ELF-1 (cell line): ENCODE measurements around the gene CTRB1.

ENCODE experiments used
- DNase-seq: peaks from one replicate; pipeline ENCODE4 v3.0.0-alpha.2; 2016; ENCODE audit warnings: low read depth, low spot score

The CTRB1 gene

DNA sequence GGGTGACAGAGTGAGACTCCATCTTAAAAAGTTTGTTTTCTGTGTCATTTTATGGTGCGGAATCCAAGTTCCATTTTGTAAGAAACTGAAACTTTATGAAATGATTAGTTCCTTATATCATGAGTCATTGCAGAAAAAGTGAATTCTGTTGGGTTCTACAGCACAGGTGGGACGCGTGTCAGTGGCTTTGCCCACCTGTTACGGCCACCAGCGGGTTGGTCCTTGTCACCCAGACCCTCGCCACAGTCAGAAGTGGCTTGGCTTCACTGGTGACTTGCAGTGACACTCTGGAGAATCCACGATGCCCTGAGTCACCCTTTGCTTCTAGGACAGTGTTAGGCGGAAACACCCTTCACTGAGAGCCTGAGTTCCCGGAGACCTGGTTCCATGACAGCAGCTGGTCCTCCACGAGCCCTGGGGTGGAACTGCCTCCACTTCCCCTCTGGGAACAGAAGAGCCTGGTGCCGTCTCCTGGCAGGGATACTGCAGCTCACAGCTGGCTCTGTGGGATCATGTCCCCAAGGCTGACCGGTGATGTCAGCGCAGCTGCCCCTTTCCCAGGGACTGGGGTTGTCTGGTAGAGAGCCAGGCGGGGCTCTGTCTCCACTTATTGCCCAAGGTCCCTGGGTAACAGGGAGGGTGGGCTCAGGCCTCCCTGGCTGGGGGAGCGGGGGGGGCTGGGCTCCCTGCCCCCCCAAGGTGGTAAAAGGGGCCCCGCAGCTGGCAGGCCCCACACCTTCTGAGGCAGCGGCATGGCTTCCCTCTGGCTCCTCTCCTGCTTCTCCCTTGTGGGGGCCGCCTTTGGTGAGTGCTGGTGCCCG lies at the start of gene CTRB1:
Gene CTRB1 (plus strand): TSS at position 733 of the 821 bp plus-strand sequence. CDS start 20 bp downstream, at position 753.
- DNase-seq: no peak

DNA sequence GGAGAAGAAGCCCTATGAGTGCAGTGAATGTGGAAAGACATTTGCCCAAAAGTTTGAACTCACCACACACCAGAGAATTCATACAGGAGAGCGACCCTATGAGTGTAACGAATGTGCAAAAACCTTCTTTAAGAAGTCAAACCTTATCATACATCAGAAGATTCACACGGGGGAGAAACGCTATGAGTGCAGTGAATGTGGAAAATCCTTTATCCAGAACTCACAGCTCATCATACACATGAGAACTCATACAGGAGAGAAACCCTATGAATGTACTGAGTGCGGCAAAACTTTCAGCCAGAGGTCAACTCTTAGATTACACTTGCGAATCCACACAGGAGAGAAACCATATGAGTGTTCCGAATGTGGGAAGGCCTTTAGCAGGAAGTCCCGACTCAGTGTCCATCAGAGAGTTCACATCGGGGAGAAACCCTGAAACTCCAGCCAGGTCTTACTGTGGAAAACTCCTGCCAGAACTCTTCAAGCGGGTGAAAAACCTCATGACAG lies 48.8 kb upstream of the CTRB1 start:
- no peak for DNase-seq

DNA sequence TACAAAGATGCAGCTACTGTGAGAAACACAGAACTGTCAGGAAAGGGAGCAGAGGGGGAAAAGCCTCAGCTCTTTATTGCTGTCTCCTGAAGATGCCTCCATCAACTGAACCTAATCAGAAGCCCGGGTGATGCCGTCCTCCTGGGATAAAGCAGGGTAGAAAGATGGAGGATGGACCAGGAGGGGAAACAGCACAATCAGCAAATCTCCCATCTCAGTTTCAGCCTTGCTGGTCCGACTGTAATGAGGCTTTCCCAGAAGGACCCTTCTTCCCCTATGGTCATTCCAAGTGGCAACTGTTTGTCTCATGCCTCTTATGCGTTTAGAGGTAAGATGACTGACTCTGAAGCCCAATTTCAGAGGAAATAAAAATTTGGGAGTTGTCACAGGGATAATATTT lies 46.2 kb upstream of the CTRB1 start:
- DNase-seq: no peak

DNA sequence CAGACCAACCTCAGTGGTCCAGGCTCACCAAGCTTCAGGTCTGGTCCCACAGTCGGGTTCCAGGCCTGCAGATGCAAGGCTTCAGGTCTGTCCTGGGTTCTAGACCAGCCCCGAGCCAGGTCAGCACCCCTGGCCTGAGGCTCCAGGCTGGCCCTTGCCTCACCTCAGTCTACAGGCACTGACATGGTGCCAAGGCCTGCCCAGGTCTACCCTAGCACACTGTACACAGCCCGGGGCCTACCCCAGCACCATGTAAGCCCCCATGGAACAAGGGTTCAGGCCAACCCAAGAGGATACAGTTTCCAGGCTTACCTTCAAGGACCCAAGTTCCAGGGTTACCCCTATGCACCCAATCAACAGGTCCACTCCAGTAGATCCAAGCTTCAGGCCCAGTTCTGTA lies 43.7 kb upstream of the CTRB1 start:
- no peak for DNase-seq

DNA sequence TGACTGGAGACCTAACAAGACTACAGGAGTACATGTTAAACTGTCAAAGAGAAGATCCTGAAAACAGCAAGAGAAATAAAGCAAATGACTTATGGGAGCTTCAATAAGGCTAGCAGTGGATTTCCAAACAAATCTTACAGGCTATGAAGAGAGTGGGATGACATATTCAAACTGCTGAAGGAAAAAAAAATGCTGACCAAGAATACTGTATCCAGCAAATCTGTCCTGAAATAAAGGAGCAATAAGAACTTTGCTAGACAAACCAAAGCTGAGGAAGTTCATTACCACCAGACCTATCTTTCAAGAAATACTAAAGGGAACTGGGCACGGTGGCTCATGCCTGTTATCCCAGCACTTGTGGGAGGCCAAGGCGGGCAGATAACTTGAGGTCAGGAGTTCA lies 41.9 kb upstream of the CTRB1 start:
- no peak for DNase-seq

DNA sequence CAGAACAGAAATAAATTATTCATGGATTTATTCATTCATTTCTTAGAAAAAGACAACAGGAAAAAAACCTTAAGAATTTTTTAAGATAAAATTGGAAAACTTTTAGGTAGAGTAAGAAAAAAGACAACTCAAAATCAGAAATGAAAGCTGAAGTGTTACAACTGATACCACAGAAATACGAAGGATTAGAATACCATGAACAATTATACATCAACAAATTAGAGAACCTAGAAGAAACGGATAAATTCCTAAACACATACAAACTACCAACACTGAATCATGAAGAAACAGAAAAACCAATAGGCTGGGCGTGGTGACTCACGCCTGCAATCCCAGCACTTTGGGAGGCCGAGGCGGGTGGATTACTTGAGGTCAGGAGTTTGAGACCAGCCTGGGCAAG lies 39.6 kb upstream of the CTRB1 start:
- no peak for DNase-seq

DNA sequence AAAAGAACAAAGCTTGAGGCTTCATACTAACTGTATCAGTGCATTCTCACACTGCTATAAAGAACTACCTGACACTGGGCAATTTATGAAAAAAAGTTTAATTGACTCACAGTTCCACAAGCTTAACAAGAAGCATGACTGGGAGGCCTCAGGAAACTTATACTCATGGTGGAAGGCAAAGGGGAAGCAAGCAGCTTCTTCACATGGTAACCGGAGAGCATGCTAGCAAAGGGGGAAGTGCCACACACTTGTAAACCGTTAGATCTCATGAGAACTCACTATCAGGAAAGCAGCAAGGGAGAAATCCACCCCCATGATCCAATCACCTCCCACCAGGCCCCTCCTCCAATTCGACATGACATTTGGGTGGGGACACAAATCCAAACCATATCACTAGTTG lies 37.2 kb upstream of the CTRB1 start:
- no peak for DNase-seq

DNA sequence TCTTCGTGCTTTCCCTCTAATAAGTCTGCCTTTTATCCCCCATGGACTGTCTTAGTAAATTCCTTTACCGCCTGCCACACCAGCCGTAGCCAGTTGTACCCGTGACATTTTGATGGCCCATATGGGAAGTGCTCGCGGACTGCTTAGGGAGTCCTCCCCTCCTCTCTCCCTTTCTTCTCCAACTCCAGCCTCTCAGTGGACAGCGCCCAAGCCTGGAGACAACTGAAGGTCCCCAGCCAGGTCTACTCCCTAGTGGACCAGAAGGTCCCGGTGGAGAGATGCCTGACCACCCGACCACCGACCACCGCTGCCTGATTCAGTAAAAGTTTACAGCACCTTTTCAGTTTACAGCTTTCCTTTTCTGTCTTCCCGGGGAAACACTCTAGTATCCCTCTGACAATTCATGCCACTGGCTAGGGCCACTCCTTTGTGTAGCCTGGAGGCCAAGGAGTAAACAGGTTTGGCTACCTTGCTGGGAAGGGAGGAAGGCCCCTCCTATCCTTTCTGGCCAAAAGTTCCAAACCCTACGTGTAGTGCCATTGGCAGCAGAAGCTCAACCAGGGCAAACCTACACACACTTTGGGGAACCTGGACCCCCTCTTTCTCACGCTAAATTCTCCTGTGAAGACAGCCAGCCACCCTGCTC lies 29.8 kb upstream of the CTRB1 start:
- peak; percentile 71 for DNase-seq

DNA sequence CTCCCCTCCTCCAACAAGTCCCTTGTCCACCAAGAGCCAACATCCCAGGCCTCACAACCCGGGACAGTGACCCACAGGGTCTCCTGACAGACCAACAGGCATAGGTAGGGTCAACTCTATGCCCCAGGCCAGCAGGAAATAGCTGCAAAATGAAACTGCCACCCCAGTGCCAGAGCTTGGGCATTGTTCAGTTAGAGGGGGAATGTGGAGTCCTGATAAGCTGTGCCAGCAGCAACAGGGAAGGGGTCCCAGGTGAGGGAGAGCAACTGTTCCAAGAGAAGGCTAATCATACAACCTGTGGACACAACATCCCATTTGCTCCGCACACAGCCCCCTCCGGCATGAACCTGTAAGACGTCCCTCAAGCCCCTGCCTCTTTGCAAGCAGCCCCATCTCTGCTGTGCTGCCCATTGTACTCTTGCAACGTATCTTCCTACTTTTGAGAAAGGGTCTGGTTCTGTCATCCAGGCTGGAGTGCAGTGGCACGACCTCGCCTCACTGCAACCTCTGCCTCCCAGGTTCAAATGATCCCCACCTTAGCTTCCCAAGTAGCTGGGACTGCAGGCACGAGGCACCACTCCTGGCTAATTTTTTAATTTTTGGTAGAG lies 29.0 kb upstream of the CTRB1 start:
- DNase-seq: no peak

DNA sequence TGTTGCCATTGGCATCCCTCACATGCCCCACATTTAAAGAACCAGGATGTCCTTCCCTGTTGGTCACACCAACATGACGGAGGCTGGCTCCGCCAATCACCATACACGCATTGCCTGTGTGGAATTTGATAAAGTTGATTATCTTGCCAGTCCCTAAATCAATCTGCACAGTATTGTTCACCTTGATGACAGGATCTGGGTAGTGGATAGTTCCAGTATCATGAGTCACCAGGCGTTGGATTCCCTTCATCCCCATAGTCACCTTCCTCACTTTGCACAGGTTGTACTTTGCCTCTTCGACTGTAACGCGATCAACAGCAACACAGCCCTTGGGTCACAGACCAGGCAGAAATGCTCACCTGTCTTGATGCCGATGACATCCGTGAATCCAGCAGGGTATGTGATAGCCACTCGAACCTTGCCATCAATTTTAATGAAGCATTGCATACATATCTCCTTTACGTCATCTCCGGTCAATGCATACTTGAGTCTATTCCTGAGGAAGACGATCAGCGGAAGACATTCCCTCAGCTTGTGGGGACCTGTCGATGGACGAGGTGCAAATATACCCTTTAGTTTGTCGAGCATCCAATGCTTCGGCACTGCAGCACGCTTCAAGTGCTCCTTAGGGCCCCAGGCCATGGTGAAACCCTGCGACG lies 26.1 kb upstream of the CTRB1 start:
- no peak for DNase-seq

DNA sequence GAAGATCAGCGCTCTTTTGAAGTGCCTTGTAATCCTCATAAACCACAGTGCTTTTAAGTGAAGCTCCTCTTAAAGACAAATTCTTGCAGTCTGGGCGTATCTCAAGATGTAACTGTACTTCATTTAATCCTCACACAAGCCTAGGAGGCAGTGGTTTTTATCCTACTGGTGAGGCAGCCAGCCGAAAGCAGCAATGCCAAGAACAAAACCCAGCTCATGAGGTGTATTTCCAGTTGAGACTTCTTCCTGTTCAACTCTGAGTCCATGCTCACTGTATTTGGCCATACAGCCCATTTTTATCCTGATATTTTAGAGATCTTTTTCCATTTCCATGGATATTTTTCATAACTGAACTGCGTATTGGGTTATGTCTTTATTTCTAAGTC lies 25.5 kb upstream of the CTRB1 start:
- DNase-seq: no peak

DNA sequence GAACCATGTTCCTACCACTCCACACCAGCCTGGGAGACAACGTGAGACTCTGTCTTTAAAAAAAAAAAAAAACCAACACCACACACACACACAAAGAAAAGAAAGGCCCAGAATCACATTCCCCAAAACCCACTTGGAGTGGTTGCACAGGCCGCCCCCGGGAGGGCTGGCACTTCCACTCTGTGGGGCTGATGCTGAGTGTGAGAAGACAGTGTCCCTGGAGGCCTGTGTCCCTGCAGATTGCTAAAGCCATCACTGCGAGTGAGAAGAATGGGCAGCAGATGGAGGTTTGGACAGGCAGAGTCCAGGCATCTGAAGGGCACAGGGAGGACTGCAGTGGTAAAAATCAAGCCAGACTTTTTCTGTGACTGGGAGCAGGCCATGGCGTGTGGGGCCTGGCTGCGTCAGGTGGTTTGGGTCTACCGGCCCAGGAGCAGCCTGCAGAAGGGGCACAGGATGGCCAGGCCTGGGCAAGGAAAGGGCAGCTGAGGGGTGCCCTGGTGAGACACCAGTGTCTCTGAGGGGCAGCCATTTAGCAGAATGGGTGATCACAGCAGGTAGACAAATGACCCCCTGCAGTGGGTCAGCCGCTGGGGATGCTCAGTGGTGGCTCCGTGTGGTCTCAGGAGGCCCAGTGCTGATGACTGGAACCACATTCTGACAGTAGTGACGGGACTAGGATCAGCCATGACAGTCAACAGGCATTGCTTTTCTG lies 24.9 kb upstream of the CTRB1 start:
- no peak for DNase-seq

DNA sequence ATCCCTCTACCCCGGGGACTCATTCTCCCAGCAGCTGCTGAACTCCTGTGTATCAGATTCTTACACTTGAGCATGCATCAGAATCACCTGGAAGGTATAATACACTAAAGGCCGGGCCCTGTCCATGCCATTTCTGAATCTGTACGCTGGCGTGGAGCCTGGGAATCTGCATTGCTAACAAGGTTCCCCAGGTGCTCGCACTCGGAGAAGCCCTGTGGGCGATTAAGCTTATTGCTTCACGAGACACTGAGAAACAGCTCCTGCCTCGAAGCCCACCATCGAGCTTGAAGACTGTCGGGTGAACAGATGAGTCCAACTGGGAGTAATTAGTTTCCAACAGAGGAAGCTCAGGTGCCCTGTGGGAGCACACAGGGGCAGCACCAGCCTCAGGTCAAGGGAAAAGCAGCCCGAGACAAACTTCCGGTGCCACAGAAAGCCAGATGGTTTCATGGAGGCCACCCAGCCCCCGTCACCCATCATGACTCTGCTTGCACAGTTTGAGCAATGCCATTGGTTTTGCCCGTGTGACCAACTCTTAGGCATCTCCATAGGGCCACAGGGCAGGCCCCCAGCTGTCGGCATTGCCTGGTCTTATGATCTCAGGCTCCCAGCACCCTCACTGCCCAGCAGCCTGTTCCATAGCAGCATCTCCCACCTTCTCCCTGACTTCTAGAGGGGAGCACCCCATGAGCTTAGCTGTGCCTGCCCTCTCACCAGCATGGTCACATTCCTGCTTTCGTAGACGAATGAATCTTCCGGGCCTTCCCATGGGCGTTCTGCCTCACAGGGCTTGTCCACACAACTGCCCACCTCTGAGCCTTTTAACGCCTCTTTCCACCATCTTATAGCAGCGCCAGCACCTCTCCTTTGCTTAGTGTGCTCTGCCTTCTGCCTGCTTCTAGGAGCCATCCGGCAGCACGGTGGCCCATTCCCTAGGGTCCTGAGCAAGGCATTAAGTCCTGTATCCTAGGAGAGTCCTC lies 22.7 kb upstream of the CTRB1 start:
- DNase-seq: no peak

DNA sequence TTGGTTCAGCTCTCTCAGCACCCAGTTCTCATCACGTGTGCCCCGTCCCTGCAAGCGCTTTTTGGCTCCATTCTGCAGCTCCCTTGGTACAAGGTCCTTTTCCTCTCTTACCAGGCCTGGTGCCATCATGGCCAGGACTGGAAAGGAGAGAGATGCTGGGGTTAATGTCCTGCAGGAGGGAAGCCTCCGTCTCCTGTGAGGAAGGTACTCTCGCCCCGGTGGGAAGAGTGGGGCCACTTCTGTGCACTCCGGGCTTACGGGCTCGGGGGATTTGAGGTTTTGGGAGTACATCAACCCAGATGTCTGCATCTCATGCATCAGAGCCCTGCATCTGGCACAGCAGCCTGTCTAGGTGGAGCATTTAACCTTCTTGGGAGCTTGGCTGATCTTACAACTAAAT lies 22.0 kb upstream of the CTRB1 start:
- no peak for DNase-seq

DNA sequence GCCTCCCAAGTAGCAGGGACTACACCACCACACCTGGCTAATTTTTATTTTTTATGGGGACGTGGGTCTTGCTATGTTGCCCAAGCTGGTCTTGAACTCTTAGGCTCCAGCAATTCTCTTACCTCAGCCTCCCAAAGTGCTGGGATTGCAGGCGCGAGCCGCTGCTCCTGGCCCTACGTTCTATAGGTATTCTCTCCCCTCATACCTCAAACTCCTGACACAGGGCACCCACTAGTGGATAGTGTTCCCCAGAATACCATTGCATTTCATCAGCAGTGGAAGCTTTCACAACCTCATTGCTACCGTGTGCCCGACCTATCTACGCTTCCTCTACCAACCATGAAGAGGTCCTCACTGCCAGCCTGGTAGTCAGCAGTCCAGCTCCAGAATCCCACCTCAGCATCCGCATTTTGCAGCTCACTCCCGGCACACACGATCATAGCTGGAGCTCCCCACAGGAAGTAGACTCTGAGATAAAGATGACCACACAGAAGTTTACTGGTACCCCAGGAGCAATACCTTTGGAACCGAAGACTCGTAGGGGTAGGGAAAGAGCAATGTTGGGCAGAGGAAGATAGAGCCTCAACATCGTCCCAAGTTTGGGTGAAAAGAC lies 21.2 kb upstream of the CTRB1 start:
- no peak for DNase-seq

DNA sequence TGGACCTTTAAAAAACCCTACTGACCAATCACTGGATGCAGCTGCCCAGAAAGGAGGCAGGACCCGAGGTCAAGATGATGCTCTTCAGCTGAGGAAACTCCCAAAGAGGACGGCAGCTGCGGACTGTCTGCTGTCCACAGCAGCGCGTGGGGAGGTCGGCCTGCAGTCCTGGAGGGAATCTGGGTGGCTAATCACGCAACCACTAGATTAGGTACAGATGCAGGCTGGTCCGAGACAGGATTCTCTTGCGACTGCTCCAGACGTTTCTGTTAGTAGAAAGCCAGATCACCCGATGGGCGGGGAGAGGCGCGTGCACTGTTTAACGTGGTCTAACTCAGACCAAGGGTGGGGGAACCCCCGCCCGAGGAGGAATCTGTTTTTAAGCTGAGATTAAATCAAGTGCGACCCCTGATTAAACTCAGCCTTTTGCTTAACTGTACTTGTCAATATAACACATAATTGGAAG lies 20.6 kb upstream of the CTRB1 start:
- DNase-seq: peak; percentile 41

DNA sequence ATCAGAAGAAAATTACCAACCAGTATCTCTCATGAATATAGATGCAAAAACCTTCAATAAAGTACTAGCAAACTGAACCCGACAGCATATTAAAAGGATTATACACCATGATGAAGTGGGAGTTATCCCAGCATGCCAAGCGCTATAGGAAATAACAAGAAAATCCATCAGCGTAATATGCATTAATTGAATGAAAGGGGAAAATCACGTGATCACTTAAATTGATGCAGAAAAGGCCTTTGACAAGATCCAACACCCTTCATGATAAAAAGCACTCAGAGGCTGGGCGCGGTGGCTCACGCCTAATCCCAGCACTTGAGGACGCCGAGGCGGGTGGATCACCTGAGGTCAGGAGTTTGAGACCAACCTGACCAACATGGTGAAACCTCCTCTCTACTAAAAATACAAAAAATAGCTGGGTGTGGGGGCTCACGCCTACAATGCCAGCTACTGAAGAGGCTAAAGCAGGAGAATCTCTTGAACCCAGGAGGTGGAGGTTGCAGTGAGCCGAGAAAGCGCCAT lies 16.7 kb upstream of the CTRB1 start:
- DNase-seq: no peak

DNA sequence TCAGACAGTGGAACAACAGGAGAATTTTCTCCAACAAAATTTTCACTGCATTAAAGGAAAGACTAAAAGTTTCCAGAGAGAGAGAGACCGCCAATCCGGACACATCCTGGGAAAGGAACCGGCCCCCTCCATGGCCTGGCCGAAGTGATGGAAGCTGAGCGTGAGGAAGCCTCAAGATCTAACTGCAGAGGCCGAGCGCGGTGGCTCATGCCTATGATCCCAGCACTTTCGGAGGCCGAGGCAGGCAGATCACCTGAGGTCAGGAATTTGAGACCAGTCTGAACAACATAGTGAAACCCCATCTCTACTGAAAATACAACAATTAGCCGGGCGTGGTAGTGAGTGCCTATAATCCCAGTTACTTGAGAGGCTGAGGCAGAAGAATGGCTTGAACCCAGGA lies 15.7 kb upstream of the CTRB1 start:
- DNase-seq: no peak

DNA sequence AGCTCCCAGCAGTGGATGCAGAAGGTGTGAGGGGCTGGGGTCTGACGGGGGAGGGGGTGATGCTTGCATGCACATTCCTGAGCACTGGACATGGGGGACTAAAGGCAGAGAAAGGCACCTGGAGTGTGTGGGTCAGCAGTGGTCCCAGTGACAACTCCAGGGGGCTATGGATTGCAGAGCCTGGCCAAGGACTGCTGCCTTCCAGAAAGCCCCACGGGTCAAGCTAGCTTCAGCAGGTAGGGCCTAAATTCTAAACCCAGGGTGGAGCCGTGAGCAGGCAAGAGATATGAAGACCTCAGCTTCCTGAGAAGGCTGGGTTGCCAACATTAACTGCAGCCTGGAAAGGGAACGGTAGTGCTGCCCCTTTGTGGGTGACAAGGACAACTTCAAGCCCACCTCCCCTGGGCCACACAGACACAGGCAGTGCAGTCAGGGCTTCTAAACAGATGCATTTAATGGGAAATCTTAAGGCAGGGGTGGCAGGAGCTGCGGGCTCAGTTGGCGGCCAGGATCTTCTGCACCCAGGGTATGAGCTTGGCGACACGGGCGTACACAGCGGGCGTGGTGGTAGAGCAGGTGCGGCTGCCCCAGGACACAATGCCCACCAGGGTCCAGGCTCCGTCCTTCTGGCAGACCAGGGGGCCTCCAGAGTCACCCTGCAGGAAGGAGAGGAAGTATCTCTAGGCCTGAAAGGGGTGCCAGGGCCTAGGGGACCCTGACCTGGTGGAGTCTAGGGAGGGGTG lies 14.9 kb upstream of the CTRB1 start:
- DNase-seq: no peak
